Hepatocyte (in vitro differentiated cells): ENCODE results near the gene MBOAT2. TPM values are rescaled to one million over a fixed set of nuclear protein-coding genes. Genes with fewer than 3 reads are reported as not detected.

Experiments used
- DNase-seq: peaks from one replicate; pipeline ENCODE4 v3.0.0-alpha.2; 2016; ENCODE audit warnings: low spot score
- H2AFZ ChIP-seq: fragments of 200-600 bp; sonication (generic); 2 replicates; pipeline ENCODE4 v1.6.0; 2016; ENCODE audit warnings: antibody characterized with exemption, mild to moderate bottlenecking
- H3K27ac ChIP-seq: fragments of 200-600 bp; sonication (generic); 2 replicates; pipeline ENCODE4 v1.5.1; 2016; ENCODE audit warnings: mild to moderate bottlenecking
- H3K27me3 ChIP-seq: fragments of 200-600 bp; sonication (generic); 2 replicates; pipeline ENCODE4 v1.6.1; 2016
- H3K36me3 ChIP-seq: fragments of 200-600 bp; sonication (generic); replicated peaks from 2 replicates; pipeline ENCODE4 v1.5.1; 2016; ENCODE audit warnings: low read depth; ENCODE audit not compliant: insufficient read depth
- H3K4me1 ChIP-seq: fragments of 200-600 bp; sonication (generic); 2 replicates; pipeline ENCODE4 v1.5.1; 2016; ENCODE audit warnings: mild to moderate bottlenecking, moderate library complexity; ENCODE audit not compliant: insufficient read depth
- H3K4me2 ChIP-seq: fragments of 200-600 bp; sonication (generic); 2 replicates; pipeline ENCODE4 v1.6.0; 2016
- H3K4me3 ChIP-seq: fragments of 200-600 bp; sonication (generic); 2 replicates; pipeline ENCODE4 v1.5.1; 2016; ENCODE audit warnings: mild to moderate bottlenecking
- H3K79me2 ChIP-seq: fragments of 200-600 bp; sonication (generic); 2 replicates; pipeline ENCODE4 v1.6.0; 2017; ENCODE audit warnings: mild to moderate bottlenecking
- H3K9me2 ChIP-seq: fragments of 200-600 bp; sonication (generic); replicated peaks from 2 replicates; pipeline ENCODE4 v1.6.0; 2017; ENCODE audit warnings: mild to moderate bottlenecking; ENCODE audit not compliant: insufficient read depth
- H3K9me3 ChIP-seq: fragments of 200-600 bp; sonication (generic); 2 replicates; pipeline ENCODE4 v1.5.1; 2016; ENCODE audit warnings: low read depth, mild to moderate bottlenecking
- H4K20me1 ChIP-seq: fragments of 200-600 bp; sonication (generic); 2 replicates; pipeline ENCODE4 v1.6.0; 2016; ENCODE audit warnings: mild to moderate bottlenecking; ENCODE audit not compliant: insufficient read depth, poor library complexity, severe bottlenecking
- EZH2 ChIP-seq: fragments of 200-600 bp; sonication (generic); IDR thresholded peaks from 2 replicates; pipeline ENCODE4 v1.6.1; 2016; ENCODE audit warnings: antibody characterized with exemption, mild to moderate bottlenecking, borderline replicate concordance
- EZH2phosphoT487 ChIP-seq: fragments of 200-600 bp; sonication (generic); IDR thresholded peaks from one replicate; pipeline ENCODE4 v1.6.1; 2018; ENCODE audit warnings: antibody characterized with exemption, mild to moderate bottlenecking, low read depth, moderate library complexity; ENCODE audit not compliant: unreplicated experiment, severe bottlenecking
- WGBS: methylation state at CpG from one replicate; pipeline ENCODE4 v1.1.6; 2016; ENCODE audit warnings: low lambda C conversion rate; ENCODE audit errors: missing lambda C conversion rate; 5-methylcytosine and 5-hydroxymethylcytosine counted together
- polyA plus RNA-seq: library from polyadenylated mRNA; unstranded; fragments of >200 nt; fragmentation: Nextera tagmentation; extraction: Ambion mirVana; gene quantifications from 2 replicates; pipeline ENCODE4 v1.2.1, GENCODE V29; 2016
- total RNA-seq: library from RNA; depleted of rRNA; stranded (reverse); fragments of >200 nt; gene quantifications from 2 replicates; pipeline ENCODE4 v1.2.3, GENCODE V29; 2014
- TF ChIP-seq, protein P1 (sequence below): fragments of 200-600 bp; sonication (generic); IDR thresholded peaks from 2 replicates; pipeline ENCODE4 v1.5.1; 2016; ENCODE audit warnings: antibody characterized with exemption, mild to moderate bottlenecking; ENCODE audit not compliant: poor library complexity

MBOAT2 gene
- total and polyA plus RNA-seq, 2 experiments from 2014 or later, result 22.8 to 35.2 TPM

DNA sequence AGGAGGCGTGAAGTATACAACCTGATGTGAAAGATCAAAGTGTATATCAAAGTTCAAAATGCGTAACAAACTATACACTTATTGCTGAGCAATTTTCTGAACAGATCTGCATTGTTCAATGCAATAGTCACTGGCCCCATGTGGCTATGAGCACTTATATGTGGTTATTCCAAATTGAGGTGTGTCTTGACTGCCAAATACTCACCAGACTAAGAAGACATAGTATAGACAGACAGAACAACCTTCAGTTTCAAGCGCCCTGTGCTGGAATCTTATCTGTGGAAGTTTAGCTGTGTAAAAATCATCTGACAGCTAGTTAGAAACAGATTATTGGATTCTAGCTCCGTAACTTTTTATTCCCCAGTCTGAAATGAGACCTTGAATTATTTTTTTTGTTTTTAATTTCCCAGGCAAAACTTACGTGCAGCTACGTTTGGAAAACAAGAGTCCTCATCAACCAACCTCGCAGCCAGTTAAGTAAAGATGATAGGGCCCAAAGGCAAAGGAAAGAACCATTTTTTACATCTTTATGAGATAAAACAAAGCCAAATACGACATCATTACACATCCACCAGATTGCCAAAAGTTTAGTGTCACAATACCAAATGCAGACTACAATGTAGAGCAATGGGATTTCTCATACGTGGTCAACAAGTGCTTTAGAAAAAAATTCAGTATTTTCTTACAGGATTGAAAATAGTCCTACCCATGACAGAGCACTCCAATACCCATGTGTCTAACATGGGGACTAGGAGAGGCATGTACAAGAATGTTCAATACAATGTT is 37.2 kb downstream of the MBOAT2 start:
- peaks cover 17% of the 10 kb centered on the region for H3K79me2 ChIP-seq
- no peaks in the 10 kb centered on the region for H3K27me3 ChIP-seq
- no peaks in the 10 kb centered on the region for H3K9me2 ChIP-seq
- 90% methylated on average over 9 of the region's 9 CpGs for WGBS
- no peak overlapping the region for H2AFZ ChIP-seq
- no peak overlapping the region for H3K27ac ChIP-seq
- no peaks in the 10 kb centered on the region for H3K9me3 ChIP-seq
- no peak for DNase-seq
- TF ChIP-seq EZH2 (no peak), EZH2phosphoT487 (no peak)
- TF ChIP-seq, protein P1, sequence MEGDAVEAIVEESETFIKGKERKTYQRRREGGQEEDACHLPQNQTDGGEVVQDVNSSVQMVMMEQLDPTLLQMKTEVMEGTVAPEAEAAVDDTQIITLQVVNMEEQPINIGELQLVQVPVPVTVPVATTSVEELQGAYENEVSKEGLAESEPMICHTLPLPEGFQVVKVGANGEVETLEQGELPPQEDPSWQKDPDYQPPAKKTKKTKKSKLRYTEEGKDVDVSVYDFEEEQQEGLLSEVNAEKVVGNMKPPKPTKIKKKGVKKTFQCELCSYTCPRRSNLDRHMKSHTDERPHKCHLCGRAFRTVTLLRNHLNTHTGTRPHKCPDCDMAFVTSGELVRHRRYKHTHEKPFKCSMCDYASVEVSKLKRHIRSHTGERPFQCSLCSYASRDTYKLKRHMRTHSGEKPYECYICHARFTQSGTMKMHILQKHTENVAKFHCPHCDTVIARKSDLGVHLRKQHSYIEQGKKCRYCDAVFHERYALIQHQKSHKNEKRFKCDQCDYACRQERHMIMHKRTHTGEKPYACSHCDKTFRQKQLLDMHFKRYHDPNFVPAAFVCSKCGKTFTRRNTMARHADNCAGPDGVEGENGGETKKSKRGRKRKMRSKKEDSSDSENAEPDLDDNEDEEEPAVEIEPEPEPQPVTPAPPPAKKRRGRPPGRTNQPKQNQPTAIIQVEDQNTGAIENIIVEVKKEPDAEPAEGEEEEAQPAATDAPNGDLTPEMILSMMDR, result no peak
- H4K20me1 ChIP-seq, result no peaks in the 10 kb centered on the region
- no peaks in the 10 kb centered on the region for H3K36me3 ChIP-seq
- no peak overlapping the region for H3K4me3 ChIP-seq
- no peaks in the 10 kb centered on the region for H3K4me1 ChIP-seq
- H3K4me2 ChIP-seq, result no peak overlapping the region

DNA sequence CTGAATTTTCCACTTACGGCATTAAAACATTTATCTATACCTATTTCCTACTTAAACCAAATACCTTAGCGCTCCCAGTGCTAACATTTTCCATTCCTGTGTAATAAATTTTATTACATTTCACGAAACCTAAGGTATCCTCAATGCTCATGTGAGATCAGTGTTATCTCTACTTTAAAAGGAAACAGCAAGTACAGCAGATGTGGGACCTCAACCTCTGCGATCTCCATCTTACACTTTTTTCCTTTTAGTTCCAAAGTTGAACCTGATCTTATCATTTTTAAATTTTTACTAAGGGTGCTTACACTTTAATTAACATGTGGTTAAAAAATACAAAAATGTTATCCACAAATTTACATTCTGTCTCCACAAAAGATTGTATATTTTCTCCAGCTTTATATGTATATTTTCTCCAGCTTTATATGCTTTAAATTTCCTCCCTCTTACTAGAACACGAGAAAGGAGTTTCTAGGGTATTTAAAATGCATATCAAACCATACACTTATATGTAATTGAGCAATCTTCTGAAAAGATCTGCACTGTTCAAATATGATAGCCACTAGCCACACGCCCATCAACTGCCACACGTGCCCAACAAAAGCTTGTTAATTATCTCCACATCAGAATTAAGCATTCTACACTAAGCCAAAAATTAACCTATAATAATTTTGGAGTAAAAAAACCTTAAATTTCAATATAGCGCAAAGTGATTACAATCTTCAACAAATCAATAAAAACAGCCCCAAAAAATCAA is 38.1 kb downstream of the MBOAT2 start:
- Histone ChIP-seq H3K4me1 (no peaks in the 10 kb centered on the region), H2AFZ (no peak overlapping the region), H3K9me2 (no peaks in the 10 kb centered on the region), H3K4me3 (no peak overlapping the region), H3K27me3 (no peaks in the 10 kb centered on the region), H3K79me2 (peaks cover 17% of the 10 kb centered on the region), H4K20me1 (no peaks in the 10 kb centered on the region), H3K36me3 (no peaks in the 10 kb centered on the region), H3K27ac (no peak overlapping the region), H3K9me3 (no peaks in the 10 kb centered on the region), H3K4me2 (no peak overlapping the region)
- no peak for DNase-seq
- 82% methylated on average over 8 of the region's 8 CpGs for WGBS
- TF ChIP-seq, protein P1, result no peak

DNA sequence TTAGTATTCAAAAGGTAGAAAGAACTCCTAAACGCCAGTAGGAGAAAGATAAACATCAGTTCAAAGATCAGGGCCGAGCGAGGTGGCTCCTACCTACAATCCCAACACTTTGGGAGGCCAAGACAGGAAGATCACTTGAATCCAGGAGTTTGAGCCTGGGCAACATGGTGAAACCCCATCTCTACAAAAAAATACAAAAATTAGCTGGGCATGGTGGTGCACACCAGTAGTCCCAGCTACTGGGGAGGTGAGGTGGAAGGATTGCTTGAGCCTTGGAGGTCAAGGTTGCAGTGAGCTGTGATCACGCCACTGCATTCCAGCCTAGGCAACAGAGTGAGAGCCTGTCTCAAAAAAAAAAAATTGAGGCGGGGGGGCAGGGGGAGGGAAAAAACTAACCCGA is 40.6 kb downstream of the MBOAT2 start:
- H4K20me1 ChIP-seq, result no peaks in the 10 kb centered on the region
- 86% methylated on average over 5 of the region's 6 CpGs for WGBS
- H2AFZ ChIP-seq, result no peak overlapping the region
- peaks cover 22% of the 10 kb centered on the region for H3K79me2 ChIP-seq
- H3K4me3 ChIP-seq, result no peak overlapping the region
- no peak overlapping the region for H3K4me2 ChIP-seq
- TF ChIP-seq EZH2 (no peak), EZH2phosphoT487 (no peak)
- TF ChIP-seq, protein P1, result no peak
- H3K27me3 ChIP-seq, result no peaks in the 10 kb centered on the region
- H3K36me3 ChIP-seq, result no peaks in the 10 kb centered on the region
- H3K27ac ChIP-seq, result no peak overlapping the region
- H3K9me3 ChIP-seq, result no peaks in the 10 kb centered on the region
- H3K4me1 ChIP-seq, result no peaks in the 10 kb centered on the region
- no peaks in the 10 kb centered on the region for H3K9me2 ChIP-seq
- no peak for DNase-seq
